Lower leg skin (tissue), 4 donors: ENCODE measurements around the gene POTEI. TPM values are rescaled to one million over a fixed set of nuclear protein-coding genes. Genes with fewer than 3 reads are reported as not detected.
"Not testable (repeated sequence)": the region's sequence is repeated elsewhere in the genome, so short reads cannot be mapped to it uniquely, and the experiment has no call there.

Experiments
- DNase-seq, 2 donors: peaks; one replicate each; pipeline ENCODE4 v3.0.0-alpha.2; 2019; ENCODE audit warnings: low spot score in 2 of 2
- H3K4me3 ChIP-seq: fragments of 200-600 bp; sonication (generic); 2 replicates; pipeline ENCODE4 v1.5.1; 2017; ENCODE audit warnings: mild to moderate bottlenecking, low read depth; ENCODE audit not compliant: poor library complexity, severe bottlenecking
- WGBS, 2 donors: methylation state at CpG; one replicate each; pipeline ENCODE4 v1.1.5; 2018; 5-methylcytosine and 5-hydroxymethylcytosine counted together
- intact Hi-C: fragments of 100-400 bp; cut with DNase I; formaldehyde crosslinking; loops from one replicate; pipeline ENCODE4 v1.15.0; 2023; ENCODE audit warnings: low total_unique reads
- total RNA-seq, 4 donors: library from RNA; depleted of rRNA; stranded (reverse); fragments of >200 nt; gene quantifications; one replicate each; pipeline ENCODE4 v1.1.0, GENCODE V29; 2016

Gene POTEI
- total RNA-seq, 4 donors from 2014 or later, result not detected

GRCh38 chr2:130520992-130521391 lies 11.9 kb upstream of the POTEI start, which contains the start of gene CFC1B:
TSS of gene CFC1B (plus strand) at chr2:130521222. CDS start at chr2:130521485, 263 bp downstream.
- H3K4me3 ChIP-seq, DNase-seq, intact Hi-C loops: not testable (repeated sequence)
- no CpG with 5 or more reads among the region's 7 CpGs for WGBS, 2 donors

- intact Hi-C loops, H3K4me3 ChIP-seq, DNase-seq: not testable (repeated sequence)
- no CpG with 5 or more reads among the region's 12 CpGs for WGBS, 2 donors
These were observed 9.5 kb upstream of the POTEI start for GRCh38 chr2:130518516-130519106.

- H3K4me3 ChIP-seq, DNase-seq, intact Hi-C loops: not testable (repeated sequence)
- 86 to 94% methylated on average over 4 to 5 of the region's 17 CpGs for WGBS, 2 donors
These were observed 2.8 kb upstream of the POTEI start for GRCh38 chr2:130511747-130512451.

- H3K4me3 ChIP-seq, intact Hi-C loops, DNase-seq: not testable (repeated sequence)
- WGBS, 2 donors, result 57% methylated on average over 2 of the region's 31 CpGs; no CpG with 5 or more reads in 1 of the 2 donors
These were observed 1.9 kb upstream of the POTEI start for GRCh38 chr2:130510807-130511746.

- H3K4me3 ChIP-seq, DNase-seq, intact Hi-C loops: not testable (repeated sequence)
- WGBS, 2 donors, result 39% methylated on average over 3 of the region's 4 CpGs; no CpG with 5 or more reads in 1 of the 2 donors
These were observed 18.1 kb downstream of the POTEI start for GRCh38 chr2:130491073-130491472.

GRCh38 chr2:130455413-130455812 lies 53.7 kb downstream of the POTEI start:
- WGBS, 2 donors, result 80 to 98% methylated on average over 5 to 6 of the region's 6 CpGs
- H3K4me3 ChIP-seq, intact Hi-C loops: not testable (repeated sequence)
- DNase-seq, result peak in 1 of 2 donors; percentile 53

- H3K4me3 ChIP-seq, intact Hi-C loops: not testable (repeated sequence)
- 91% methylated on average over 6 of the region's 6 CpGs for WGBS, 2 donors
These were observed 54.4 kb downstream of the POTEI start for GRCh38 chr2:130454712-130455083.

GRCh38 chr2:130453955-130454711 lies 55.0 kb downstream of the POTEI start:
- H3K4me3 ChIP-seq, intact Hi-C loops: not testable (repeated sequence)
- DNase-seq, result peak in 1 of 2 donors; percentile 73
- WGBS, 2 donors, result 80 to 94% methylated on average over 13 of the region's 13 CpGs

More at GRCh38 chr2:130454712-130455083, 54.4 kb downstream of the POTEI start:
- DNase-seq, result peak in 1 of 2 donors; percentile 54

GRCh38 chr2:130452897-130453296 lies 56.2 kb downstream of the POTEI start:
- WGBS, 2 donors, result 80 to 93% methylated on average over 2 to 3 of the region's 5 CpGs
- H3K4me3 ChIP-seq, intact Hi-C loops: not testable (repeated sequence)
- DNase-seq, result peak in 1 of 2 donors; percentile 37

GRCh38 chr2:130451823-130452222 lies 57.3 kb downstream of the POTEI start:
- peak in 1 of 2 donors; percentile 74 for DNase-seq
- 74 to 94% methylated on average over 7 of the region's 10 CpGs for WGBS, 2 donors

GRCh38 chr2:130451278-130451677 lies 57.9 kb downstream of the POTEI start:
- H3K4me3 ChIP-seq, intact Hi-C loops: not testable (repeated sequence)
- 39 to 51% methylated on average over 3 of the region's 3 CpGs for WGBS, 2 donors
- peak in 1 of 2 donors; percentile 31 for DNase-seq

More at GRCh38 chr2:130451823-130452222, 57.3 kb downstream of the POTEI start:
- intact Hi-C loops, H3K4me3 ChIP-seq: not testable (repeated sequence)

GRCh38 chr2:130450366-130450765 lies 58.8 kb downstream of the POTEI start:
- intact Hi-C loops, H3K4me3 ChIP-seq: not testable (repeated sequence)
- WGBS, 2 donors, result 75 to 85% methylated on average over 3 to 5 of the region's 7 CpGs
- DNase-seq, result peak in 1 of 2 donors; percentile 73

- intact Hi-C loops, H3K4me3 ChIP-seq: not testable (repeated sequence)
- WGBS, 2 donors, result 1 to 6% methylated on average over 18 to 34 of the region's 34 CpGs
- DNase-seq, result peak; percentile 55 to 90
These were observed 81.5 kb downstream of the POTEI start for GRCh38 chr2:130427631-130428030.

GRCh38 chr2:130418845-130419244 lies 90.3 kb downstream of the POTEI start:
- intact Hi-C loops, DNase-seq, H3K4me3 ChIP-seq: not testable (repeated sequence)
- WGBS, 2 donors, result 92% methylated on average over 1 of the region's 1 CpG
